ENCODE data around the gene SLC34A1.

Gene SLC34A1

DNA sequence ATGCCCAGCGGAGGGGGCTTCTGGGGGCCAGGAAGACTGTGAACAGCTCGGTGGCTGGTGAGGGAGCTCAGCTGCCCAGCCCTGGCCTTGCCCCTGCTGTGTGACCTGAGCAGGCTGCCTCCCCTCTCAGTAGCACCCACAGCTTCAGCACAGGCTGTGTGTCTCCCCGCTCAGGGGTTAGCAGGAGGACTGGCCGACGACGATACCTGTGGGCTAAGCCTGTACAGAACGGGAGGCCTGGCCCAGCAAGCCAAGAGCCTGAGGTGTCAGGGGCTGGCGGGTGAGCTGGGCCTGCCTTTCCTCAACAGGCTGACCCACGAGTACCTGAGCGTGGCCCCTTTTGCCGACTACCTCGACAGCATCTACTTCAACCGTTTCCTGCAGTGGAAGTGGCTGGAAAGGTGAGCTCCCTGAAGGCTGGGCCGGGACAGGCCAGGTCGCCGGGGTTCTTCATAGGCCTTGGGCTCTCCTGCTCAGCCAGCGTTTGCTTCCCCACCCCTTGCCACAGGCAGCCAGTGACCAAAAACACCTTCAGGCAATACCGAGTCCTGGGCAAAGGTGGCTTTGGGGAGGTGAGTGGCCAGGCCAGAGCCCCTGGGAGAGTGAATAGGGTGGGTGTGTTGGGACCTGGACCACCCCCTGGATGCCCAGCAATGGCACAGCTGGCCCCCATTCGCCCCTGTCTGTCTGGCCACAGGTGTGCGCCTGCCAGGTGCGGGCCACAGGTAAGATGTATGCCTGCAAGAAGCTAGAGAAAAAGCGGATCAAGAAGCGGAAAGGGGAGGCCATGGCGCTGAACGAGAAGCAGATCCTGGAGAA is 48.8 kb downstream of the SLC34A1 start:
- DNase-seq = no peak

DNA sequence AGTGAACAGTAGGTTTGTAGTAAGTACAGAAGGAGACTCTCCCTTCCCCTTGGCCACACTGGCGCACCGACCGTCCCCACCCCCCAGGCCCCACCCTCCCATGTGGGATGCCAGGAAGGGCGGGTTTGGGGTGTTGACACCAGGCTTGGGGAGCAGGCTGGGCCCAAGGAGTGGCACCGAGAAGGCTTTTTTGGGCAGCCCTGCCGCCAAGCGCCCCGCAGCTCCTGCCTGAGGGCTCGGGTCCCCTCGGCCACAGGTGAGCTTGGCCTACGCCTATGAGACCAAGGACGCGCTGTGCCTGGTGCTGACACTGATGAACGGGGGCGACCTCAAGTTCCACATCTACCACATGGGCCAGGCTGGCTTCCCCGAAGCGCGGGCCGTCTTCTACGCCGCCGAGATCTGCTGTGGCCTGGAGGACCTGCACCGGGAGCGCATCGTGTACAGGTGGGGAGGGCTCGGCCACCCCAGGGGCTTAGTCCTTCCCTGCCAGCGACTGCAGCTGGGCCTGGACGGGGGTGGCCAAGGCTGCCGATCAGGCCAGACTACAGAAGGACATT is 49.5 kb downstream of the SLC34A1 start:
- no peak for DNase-seq

DNA sequence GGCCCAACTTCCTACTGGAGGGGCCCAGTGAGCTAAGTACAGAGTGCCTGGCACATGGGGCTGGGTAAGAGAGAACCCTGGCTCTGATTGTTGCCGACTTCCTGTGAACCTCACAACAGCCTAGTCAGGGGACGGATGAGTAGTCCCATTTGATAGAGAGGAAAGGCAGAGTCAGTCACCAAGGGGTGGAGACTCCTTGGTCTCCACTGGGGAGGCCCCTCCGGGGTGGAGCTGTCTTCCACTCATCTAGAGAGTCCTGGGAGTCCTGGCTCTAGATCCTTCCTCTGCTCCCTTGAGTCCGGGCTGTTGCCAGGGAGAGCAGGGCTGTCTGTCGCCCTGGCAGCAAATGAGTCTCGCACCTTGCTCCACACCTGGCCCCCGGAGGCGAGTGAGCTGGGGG is 50.2 kb downstream of the SLC34A1 start:
- DNase-seq = peak; percentile 74

DNA sequence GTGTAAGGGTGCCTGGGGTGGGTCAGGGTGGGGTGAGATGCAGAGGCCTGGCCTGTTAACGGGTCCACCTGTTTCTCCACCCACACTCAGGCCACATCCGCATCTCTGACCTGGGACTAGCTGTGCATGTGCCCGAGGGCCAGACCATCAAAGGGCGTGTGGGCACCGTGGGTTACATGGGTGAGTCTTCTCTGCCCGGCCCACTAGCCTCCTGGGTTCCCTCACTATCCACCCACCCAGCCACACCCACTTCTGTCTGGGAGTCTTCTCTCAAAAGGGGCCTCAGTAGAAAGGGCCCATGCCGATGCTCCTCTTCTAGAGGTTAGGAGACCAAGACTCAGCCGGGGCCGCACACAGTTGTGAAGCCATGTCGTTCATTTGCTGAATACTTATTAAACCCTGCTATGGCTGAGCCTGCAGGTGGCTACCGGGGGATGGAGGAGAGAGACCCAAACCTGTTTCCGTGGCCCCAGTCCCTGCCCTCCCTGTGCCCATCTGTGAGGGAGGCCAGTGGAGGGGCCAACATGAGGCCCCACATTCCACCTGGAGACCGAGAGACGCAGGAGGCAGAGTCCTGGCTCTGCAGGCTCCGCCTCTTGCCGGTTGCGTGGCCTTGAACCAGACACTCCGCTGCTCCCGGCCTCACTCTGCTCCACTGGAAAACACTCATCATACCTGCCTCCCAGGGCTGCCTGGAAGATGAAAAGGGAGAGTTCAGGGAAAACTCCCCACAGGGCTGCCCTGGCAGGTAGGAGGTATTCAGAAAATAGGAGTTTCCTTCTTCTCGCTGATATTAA is 50.9 kb downstream of the SLC34A1 start:
- DNase-seq = no peak

DNA sequence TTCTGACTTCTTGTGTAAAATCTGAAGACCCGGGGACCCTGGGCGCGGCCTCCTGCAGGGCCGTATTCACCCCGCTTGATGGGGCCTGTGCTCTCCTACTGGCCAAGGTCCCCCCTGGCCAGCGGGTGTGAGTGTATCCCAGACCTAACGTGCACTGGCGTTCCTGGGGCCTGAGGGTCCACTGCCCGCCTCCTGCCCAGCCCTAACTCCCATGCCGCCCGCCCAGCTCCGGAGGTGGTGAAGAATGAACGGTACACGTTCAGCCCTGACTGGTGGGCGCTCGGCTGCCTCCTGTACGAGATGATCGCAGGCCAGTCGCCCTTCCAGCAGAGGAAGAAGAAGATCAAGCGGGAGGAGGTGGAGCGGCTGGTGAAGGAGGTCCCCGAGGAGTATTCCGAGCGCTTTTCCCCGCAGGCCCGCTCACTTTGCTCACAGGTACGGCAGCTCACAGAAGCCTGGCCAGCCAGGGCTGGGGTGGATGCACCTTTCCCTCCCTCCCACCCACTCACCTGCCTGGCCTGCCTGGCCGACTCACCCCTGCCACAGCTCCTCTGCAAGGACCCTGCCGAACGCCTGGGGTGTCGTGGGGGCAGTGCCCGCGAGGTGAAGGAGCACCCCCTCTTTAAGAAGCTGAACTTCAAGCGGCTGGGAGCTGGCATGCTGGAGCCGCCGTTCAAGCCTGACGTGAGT is 51.8 kb downstream of the SLC34A1 start:
- no peak for DNase-seq

DNA sequence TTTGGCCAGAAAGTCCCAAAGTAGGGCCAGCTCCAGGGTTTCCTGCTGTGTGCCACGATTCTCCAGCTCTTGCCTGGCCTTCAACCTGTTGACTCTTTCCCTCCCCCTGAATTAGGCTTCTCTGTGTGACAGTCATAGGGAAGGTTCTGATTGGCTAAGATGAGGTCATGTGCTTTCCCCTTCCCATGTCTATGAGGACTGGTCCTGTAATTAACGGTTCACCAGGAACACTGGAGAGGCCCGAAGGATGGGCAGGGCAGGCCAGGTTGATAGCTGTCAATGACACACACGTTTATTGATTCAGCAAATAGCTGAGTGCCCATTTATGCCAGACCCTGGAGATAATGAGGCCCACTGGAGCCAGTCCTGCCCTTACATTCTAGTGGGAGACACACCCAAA is 53.4 kb downstream of the SLC34A1 start:
- DNase-seq = no peak

DNA sequence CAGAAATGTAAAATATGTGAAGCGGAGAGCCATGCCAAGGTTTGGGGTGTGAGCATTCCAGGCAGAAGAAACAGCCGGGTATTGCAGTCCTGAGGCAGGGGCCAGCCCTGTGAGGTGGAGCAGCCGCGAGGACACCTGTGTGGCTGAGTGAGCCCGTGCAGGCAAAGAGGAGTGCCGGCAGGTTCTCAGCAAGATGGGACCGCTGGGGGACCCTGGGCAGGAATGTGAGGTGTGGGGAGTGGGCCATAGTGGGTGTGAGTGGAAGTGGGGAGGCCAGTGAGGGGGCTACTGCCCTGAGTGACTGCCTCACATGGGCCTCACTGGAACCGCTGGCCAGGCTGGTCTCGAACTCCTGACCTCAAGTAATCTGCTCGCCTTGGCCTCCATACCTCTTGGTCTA is 54.2 kb downstream of the SLC34A1 start:
- DNase-seq = no peak

DNA sequence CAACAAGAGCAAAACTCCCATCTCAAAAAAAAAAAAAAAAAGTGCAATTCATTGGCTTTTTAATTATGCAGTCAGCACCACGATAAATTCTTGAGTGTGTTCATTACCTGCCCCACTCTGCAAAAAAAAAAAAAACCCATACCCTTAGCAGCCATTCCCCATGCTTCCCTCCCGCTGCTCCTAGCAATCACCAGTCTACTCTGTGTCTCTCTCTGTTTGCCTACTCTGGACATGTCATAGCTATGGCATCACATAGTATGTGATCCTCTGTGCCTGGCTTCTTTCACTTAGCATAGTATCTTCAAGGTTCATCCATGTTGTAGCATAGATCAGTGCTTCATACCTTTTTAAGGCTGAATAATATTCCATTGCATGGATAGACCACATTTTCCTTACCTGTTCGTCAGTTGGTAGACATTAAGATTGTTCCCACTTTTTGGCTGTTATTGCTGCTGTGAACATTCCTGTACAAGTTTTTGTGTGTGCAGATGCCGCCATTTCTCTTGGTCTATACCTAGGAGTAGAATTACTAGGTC is 55.4 kb downstream of the SLC34A1 start:
- no peak for DNase-seq

DNA sequence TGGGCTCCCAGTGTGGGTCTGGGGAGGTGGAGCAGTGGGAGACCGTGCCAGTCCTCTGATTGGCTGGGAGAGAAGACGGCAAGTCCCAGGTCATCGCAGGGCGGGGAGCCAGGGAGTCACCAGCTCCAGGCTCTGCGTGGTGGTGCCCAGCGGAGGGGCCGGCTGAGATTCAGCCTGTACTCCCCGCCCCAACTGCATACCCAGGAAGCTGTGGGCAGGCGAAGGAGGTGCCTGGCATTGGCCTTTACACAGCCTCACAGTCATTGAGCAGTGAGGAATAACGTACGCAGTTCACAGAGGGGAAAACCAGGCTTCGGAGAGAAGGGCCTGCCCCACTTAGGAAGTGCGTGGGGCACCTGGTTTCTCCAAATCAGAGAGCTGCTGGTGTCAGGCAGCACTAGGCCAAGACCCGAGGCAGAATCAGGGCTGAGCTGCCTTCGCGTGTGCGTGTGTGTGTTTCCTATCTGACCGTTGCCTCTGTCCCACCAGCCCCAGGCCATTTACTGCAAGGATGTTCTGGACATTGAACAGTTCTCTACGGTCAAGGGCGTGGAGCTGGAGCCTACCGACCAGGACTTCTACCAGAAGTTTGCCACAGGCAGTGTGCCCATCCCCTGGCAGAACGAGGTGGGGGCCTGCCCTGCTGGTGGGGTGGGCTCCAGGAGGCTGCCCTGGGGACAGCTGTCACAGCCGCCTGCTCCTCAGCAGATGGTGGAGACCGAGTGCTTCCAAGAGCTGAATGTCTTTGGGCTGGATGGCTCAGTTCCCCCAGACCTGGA is 56.2 kb downstream of the SLC34A1 start:
- DNase-seq = peak; percentile 65

DNA sequence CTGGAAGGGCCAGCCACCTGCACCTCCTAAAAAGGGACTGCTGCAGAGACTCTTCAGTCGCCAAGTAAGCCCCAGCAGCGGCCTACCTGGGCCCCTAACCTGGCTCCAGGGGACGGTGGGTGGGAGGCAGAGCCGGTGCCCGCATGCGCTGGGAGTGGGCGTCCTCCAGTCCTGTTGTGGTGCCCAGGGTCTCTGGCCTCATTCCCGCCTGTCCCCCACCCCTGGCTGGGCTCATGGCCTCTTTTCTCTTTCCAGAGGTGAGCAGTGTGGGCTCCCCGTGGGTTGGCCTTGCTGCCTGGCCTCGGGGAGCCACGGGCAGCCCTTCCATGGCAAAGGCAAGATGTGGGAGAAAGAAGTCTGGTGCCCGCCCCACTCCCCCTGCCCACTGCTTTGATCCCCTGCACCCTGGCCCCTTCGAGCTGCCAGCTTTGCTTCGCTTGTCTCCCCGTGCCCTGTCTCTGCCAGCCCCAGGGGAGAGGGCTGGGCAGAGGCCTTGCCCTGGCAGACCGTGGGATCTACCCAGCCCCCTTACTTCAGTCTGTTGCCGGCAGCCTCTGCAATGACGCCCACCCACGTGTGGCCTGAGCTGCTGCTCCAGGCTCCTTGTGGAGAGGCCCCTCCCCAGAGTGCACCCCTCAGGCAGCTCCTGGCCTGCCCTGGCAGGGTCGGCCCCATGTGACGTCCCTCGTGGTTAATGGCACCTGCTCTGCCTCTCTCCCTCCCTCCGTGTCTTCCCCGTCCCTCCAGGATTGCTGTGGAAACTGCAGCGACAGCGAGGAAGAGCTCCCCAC is 57.0 kb downstream of the SLC34A1 start:
- no peak for DNase-seq

DNA sequence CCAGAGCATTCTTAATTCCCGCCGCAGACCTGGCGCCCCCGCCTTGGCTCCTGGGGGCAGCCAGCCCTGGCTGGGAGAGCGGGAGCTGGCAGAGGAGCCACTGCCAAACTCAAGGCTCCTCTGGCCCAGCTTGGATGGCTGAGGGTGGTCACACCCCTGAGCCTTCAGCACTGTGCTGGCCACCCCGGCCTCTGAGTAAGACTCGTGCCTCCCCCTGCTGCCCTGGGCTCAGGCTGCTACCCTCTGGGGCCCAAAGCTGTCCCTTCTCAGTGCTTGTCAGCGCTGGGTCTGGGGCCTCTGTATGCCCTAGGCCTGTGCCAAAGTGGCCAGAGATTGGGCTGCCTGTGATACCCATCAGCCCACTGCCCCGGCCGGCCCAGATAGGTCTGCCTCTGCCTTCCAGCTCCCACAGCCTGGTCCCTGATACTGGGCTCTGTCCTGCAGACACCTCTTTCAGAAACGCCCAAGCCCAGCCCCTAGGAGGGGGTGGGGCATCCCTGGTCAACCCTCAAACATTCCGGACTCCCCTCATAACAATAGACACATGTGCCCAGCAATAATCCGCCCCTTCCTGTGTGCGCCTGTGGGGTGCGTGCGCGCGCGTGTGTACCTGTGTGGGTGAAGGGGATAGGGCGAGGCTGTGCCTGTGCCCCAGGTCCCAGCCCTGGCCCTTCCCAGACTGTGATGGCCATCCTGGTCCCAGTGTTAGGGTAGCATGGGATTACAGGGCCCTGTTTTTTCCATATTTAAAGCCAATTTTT is 58.0 kb downstream of the SLC34A1 start:
- no peak for DNase-seq

DNA sequence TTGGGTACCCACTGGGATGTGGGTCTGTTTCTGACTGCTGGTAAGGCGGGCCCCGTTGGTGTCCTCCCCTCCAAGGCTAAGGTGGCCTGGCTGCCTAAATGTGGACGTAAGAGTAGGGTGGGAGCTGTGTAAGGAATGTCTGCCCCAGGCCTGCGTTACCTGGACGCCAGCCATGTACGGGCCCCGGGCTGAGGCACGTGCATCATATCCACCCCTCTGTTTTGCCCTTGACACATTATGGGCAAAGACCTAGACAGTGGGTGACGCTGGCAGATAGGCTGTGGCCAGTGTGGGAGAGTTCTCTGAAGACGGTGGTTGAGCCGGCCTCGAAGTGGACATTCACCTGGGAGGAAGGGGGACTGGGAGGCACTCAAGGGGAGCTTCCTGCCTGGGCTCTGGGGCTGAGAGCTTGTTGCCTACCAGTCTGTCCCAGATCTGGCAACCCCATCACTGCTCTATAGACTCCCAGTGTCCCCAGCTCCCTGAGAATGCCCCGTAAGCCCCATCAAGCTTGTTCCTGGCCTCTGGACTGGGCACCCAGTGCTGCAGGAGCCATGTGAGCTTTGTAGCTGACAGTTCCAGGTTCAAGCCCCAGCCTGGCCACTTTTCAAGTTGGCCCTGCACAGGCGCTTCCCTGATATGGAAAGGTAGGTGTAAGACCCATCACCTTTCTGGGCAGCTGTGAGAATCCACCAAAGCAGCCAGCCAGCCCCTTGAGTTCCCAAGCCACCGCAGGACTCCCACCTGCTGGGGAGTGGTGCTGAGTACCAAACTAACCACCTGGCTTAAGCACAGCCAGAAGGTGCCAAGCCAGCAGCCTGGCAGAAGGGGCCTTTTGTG is 59.1 kb downstream of the SLC34A1 start:
- DNase-seq = no peak

DNA sequence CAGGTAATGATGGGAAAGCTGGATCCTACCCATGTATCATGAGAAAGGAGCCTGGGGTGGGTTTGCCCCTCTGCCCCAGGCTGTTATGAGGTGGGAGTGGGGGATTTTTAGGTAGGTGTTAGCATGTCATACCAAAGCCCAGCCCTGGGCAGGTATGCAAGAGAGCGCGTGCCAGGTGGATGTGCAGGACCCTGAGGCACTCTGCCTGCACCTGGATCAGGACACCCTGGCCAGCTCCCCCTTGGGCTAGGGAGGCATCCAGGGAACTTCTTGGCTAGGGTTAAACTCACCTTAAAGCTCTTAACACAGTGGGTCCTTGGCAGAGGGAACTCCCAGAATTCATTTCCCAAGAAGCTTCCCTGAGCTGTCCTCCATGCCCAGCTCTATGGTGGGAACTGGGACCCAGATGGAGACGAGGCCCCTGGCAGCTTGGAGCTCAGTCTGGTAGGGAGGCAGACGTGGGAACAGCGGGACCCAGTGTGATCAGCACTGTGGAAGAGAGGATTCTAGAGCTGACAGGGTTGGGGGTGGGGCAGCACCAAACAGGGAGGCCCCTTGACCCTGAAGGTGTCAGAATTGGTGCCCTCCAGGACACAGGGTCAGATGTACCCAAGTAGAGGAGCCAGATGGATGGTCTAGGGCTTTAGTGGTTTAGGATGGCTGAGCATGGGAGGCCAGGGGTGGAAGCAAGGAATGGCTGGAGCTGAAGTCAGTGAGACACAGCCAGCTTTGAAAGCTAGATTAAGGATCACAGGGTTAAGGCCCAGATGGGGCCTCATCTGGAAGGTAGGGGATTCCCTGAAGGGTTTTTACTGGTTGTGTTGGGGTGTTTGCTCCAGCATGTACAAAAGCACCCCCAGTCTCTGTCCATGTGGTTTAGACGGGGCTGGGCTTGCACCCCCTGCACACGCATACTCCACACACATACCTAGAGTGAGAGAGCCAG is 60.1 kb downstream of the SLC34A1 start:
- DNase-seq = peak; percentile 8

DNA sequence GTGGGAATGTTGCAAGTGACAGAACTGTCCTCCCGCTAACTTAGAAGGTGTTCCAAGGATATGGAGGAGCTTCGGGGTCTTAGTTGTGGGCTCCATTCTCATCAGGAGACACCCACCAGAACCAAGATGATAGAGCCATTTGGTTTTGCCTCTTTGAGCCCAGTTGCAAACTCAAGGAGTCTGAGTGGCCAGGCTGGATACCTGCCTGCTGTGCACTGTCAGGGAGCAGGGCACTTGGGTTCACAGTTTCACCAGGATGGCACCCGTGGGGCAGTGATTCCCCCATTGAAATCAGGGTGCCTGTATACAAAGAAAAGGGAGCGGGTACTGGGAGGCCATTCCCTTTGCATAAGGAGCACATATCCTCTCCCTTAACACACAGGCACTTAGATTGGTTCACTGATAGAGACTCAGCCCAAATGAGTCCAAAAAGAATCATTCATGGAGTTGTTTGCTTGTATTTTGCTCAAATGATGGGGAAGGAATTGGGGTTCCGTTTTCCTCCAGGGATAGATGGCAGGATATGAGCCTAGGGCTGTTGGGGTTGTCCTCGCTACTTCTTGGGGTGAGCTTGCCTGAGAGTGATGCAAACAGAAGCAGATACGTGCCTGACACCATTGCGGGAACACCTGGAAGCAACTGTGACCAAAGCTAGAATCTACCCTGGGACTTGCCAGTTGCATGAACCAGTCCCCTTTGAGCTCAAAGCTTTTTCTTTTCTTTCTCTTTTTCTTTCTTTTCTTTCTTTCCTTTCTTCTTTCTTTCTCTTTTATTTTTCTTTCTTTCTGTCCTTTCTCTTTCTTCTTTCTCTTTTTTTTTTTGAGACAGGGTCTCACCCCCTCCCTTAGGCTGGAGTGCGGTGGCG is 61.0 kb downstream of the SLC34A1 start:
- peak; percentile 23 for DNase-seq

DNA sequence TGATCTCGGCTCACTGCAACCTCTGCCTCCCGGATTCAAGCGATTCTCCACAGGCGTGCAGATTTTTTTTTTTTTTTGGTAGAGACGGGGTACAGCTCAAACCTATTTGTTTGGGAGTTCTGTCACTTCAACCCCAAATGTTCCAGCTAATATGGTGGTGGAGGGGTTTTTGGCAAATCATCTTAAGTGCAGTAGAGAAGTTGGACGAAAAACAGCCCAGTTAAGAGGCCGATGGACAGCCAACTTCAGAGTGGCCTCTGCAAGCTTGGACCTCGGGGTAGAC is 61.6 kb downstream of the SLC34A1 start:
- no peak for DNase-seq

DNA sequence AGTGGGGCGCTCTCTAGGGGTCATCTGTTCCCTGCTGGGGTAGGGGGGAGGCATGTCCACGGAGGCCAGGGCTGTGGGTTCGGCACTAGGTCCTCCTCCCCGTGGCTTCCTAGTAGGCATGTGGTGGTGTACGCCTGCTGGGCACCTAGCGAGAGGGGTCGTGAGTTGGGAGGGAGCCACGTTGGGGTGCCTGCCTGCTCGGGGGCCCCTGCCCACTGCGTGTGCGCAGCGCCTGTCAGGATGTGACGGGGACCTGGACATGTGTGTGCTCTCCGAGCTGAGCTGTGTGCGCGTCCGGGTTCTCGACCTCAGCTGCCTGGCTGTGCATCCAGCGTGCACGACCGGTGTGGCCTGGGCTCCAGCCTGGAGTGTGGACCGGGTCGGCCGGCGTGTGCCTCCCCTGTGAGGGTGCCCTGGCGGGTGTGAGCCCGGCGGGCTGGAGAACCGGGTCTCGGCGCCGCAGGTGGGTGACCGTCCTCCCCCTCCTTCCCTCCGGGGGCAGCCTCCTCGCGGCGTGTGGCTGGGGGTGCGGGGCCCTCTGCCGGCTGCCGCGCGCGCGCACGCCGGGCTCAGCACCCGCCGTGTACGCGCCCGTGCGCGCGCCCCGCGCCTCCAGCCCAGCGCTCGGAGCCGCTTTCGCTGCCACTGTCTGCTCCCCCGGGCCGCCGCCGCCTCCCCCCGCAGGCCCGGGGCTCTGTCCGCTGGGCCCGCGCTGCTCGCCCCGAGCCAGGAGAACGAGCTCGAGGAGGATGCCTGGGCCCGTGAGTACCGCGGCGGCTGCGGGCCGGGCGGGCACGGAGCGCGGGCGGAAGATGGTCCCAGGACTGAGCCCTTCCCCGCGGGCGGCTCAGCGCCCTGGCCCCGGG is 62.2 kb downstream of the SLC34A1 start, which contains the start of gene PRR7:
Gene PRR7 (plus strand): TSS at position 615 of the 866 bp plus-strand sequence. CDS start 8,254 bp downstream, outside the sequence.
- peak; percentile 69 for DNase-seq
